ENCODE measurements around the gene ANGPTL4.
"Not testable (repeated sequence)": the region's sequence is repeated elsewhere in the genome, so short reads cannot be mapped to it uniquely, and the experiment has no call there.

Gene ANGPTL4

GRCh38 chr19:8334458-8335342 is 29.3 kb upstream of the ANGPTL4 start:
- peak; percentile 27 to 56 for DNase-seq

- DNase-seq = no peak
These were observed 28.4 kb upstream of the ANGPTL4 start for GRCh38 chr19:8335343-8336071.

- peak in 1 of 2 donors; percentile 24 for DNase-seq
These were observed 27.8 kb upstream of the ANGPTL4 start for GRCh38 chr19:8336072-8336569.

- peak in 1 of 2 donors; percentile 70 for DNase-seq
These were observed 27.3 kb upstream of the ANGPTL4 start for GRCh38 chr19:8336660-8337059.

GRCh38 chr19:8337728-8338127 is 26.2 kb upstream of the ANGPTL4 start:
- no peak for DNase-seq

- DNase-seq = no peak
These were observed 25.1 kb upstream of the ANGPTL4 start for GRCh38 chr19:8338835-8339234.

- no peak for DNase-seq
These were observed 23.4 kb upstream of the ANGPTL4 start for GRCh38 chr19:8340341-8341096.

- DNase-seq = not testable (repeated sequence)
These were observed 22.5 kb upstream of the ANGPTL4 start for GRCh38 chr19:8341504-8341903.

GRCh38 chr19:8342316-8342683 is 21.7 kb upstream of the ANGPTL4 start:
- DNase-seq = no peak

- peak; percentile 95 to 97 for DNase-seq
These were observed 21.1 kb upstream of the ANGPTL4 start, which contains the start of gene KANK3 for GRCh38 chr19:8342684-8343482. Gene KANK3 (minus strand): TSS chr19:8343262. CDS start chr19:8337828, 5,434 bp downstream.

- DNase-seq = no peak
These were observed 20.5 kb upstream of the ANGPTL4 start for GRCh38 chr19:8343483-8343844.

- not testable (repeated sequence) for DNase-seq
These were observed 14.2 kb upstream of the ANGPTL4 start for GRCh38 chr19:8349629-8350372.

- peak in 1 of 2 donors; percentile 66 for DNase-seq
These were observed 11.7 kb upstream of the ANGPTL4 start for GRCh38 chr19:8352134-8352827.

GRCh38 chr19:8352845-8353244 is 11.1 kb upstream of the ANGPTL4 start:
- not testable (repeated sequence) for DNase-seq

- peak; percentile 90 to 97 for DNase-seq
These were observed 8.1 kb upstream of the ANGPTL4 start for GRCh38 chr19:8355631-8356402.

- no peak for DNase-seq
These were observed 6.9 kb upstream of the ANGPTL4 start for GRCh38 chr19:8357007-8357521.

GRCh38 chr19:8358948-8359347 is 5.0 kb upstream of the ANGPTL4 start:
- no peak for DNase-seq

- DNase-seq = no peak
These were observed 3.8 kb upstream of the ANGPTL4 start for GRCh38 chr19:8360196-8360595.

- DNase-seq = peak; percentile 79 to 83
These were observed 1.8 kb upstream of the ANGPTL4 start for GRCh38 chr19:8361921-8362793.
